GM21447 (cell line): ENCODE measurements around the gene TNFRSF8.
A peak's percentile ranks its signal among the peaks of the same experiment; 100 is the strongest.

Experiments
- ATAC-seq: cut with Tn5 transposase; IDR thresholded peaks from one replicate; pipeline ENCODE4 v1.9.1; 2021; ENCODE audit not compliant: unreplicated experiment

TNFRSF8 gene

DNA sequence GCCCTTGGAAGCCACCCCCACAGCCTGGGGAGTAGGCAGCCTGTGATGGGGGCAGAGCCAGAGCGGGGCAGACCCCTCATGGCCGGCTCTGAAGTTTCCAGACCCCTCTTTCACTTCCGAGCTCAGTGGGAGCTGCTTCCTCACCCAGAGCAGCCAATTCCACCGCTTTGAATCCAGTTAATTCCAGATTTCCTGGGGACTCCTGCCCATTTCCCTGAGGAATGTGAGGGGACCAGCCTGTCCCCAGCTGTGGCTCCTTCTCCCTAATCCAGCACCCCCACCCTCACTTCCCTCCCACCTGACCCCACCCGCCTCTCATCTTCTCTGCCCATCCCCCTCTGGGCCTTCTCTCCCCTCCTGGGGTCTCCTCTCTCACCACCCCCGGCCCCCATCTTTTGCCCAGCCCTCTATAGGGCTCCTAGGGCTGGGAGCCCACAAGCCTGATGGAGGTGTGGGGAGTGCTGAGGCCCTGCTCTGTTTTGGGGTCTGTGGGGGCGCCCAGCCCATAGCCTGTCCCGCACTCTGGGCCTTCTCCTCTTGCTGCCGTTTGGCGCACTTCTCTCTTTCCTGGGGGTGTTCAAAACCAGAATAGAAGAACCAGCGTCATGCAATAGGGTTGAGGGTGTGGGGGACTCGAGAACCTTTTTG lies 77.5 kb downstream of the TNFRSF8 start:
- no peak for ATAC-seq

DNA sequence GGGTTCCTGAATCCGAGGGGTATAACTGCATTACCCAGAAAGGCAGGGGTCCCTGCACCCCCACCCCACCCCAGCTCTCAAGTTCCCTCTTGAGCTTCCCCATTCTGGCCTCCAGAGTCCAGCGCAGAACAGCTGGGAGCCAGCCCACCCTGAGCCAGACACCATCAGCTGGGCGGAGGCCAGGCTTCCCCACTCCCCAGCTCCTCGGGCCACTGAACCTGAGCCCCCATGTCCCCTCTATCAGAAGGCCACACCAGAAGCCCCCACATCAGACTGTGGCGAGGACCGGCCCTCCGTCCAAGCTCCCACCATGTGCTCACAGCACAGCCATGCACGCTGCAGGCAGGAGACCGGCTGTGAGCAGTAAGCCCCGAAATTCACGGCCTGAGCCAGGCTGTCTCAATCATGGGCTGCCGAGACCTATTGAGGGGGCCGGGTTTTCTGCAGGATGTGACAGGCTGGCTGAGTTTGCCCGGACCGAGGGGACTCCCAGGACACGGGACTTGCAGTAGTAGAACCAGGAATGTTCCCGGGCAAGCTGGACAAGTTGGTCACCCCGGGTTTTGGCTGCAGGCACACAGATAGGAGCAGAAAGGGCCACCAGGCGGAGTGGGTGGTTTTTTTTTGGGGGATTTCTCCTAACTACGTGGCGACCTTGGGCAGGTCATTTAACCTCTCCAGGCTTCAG lies 78.2 kb downstream of the TNFRSF8 start:
- ATAC-seq, result no peak

DNA sequence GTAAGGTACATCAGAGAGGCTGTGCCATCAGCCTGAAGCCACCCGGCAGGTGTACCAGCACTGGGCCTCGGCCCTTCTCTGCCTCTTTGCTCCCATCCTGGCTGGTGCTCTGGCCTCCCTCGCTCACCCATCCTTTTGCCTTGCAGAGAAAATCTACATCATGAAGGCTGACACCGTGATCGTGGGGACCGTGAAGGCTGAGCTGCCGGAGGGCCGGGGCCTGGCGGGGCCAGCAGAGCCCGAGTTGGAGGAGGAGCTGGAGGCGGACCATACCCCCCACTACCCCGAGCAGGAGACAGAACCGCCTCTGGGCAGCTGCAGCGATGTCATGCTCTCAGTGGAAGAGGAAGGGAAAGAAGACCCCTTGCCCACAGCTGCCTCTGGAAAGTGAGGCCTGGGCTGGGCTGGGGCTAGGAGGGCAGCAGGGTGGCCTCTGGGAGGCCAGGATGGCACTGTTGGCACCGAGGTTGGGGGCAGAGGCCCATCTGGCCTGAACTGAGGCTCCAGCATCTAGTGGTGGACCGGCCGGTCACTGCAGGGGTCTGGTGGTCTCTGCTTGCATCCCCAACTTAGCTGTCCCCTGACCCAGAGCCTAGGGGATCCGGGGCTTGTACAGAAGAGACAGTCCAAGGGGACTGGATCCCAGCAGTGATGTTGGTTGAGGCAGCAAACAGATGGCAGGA lies 79.2 kb downstream of the TNFRSF8 start:
- no peak for ATAC-seq

DNA sequence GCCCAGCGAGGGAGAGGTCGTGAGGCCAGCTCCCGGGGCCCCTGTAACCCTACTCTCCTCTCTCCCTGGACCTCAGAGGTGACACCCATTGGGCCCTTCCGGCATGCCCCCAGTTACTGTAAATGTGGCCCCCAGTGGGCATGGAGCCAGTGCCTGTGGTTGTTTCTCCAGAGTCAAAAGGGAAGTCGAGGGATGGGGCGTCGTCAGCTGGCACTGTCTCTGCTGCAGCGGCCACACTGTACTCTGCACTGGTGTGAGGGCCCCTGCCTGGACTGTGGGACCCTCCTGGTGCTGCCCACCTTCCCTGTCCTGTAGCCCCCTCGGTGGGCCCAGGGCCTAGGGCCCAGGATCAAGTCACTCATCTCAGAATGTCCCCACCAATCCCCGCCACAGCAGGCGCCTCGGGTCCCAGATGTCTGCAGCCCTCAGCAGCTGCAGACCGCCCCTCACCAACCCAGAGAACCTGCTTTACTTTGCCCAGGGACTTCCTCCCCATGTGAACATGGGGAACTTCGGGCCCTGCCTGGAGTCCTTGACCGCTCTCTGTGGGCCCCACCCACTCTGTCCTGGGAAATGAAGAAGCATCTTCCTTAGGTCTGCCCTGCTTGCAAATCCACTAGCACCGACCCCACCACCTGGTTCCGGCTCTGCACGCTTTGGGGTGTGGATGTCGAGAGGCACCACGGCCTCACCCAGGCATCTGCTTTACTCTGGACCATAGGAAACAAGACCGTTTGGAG lies 80.0 kb downstream of the TNFRSF8 start:
- no peak for ATAC-seq

DNA sequence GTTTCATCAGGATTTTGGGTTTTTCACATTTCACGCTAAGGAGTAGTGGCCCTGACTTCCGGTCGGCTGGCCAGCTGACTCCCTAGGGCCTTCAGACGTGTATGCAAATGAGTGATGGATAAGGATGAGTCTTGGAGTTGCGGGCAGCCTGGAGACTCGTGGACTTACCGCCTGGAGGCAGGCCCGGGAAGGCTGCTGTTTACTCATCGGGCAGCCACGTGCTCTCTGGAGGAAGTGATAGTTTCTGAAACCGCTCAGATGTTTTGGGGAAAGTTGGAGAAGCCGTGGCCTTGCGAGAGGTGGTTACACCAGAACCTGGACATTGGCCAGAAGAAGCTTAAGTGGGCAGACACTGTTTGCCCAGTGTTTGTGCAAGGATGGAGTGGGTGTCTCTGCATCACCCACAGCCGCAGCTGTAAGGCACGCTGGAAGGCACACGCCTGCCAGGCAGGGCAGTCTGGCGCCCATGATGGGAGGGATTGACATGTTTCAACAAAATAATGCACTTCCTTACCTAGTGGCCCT lies 80.6 kb downstream of the TNFRSF8 start:
- no peak for ATAC-seq

DNA sequence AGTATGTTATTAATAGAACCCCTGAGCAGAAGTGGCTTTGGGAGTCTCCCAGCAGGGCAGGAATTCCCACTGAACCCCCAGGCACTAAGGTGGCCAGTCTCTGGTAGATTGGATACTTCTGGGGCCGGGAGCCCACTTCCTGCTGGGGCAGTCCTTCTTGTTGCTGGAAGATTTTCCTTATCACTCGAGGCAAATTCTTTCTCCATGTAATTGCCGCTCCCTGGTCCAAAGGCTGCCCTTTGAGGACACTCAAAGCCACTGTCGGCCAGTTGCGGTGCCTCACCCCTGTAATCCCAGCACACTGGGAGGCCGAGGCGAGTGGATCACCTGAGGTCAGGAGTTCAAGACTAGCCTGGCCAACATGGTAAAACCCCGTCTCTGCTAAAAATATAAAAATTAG lies 81.1 kb downstream of the TNFRSF8 start:
- ATAC-seq, result no peak

DNA sequence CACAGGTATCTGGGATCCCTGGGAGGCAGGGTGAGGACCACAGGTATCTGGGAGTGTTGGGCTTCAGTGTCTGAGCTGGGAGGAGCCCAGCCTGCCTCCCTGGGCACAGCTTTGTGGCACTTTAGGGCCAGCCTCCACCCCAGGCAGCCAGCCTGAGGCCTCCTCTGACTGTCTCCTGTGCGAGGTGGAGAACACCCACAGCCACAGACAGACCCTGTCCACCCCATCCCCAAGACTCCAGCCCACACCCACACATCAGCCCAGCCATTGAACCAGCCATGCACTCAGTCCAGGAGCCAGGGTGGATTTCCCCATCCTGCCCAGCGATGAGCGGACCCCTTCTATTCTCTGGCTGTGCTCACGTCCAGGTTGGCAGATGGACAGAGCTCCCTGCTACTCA lies 81.9 kb downstream of the TNFRSF8 start:
- no peak for ATAC-seq

DNA sequence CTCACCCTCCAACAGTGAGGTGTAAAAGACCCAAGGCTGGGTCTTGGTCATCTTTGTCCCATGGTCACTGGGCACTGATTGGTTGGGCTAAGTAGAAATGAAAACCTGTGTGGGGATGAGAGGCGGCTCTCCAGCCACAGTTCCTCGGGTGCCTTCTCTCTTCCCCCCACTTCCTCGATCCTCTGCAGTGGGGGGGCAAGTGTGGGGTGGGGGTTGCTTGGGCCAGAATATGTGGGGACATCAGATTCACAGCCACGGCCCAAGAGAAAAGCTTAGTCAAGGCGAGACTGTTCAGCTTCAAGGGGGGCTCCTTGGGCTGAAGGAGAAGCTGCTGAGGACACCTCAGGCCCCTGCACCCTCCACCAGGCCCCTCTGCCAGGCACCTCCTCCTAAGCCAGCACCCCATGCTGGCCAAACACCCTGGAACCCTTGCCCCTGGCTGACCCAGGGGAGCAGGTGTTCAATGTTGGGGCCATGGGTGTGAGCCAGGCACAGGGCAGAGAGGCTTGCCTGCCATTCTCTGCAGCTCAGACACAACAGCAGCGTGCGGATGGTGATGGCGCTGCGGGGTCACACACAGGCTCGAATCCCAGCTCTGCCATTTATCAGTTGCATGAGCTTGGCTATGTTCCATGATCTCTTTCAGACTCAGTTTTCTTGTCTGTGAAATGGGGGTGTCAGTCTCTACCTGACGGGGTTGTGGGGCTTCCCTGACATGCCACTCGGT lies 82.7 kb downstream of the TNFRSF8 start:
- ATAC-seq, result no peak

DNA sequence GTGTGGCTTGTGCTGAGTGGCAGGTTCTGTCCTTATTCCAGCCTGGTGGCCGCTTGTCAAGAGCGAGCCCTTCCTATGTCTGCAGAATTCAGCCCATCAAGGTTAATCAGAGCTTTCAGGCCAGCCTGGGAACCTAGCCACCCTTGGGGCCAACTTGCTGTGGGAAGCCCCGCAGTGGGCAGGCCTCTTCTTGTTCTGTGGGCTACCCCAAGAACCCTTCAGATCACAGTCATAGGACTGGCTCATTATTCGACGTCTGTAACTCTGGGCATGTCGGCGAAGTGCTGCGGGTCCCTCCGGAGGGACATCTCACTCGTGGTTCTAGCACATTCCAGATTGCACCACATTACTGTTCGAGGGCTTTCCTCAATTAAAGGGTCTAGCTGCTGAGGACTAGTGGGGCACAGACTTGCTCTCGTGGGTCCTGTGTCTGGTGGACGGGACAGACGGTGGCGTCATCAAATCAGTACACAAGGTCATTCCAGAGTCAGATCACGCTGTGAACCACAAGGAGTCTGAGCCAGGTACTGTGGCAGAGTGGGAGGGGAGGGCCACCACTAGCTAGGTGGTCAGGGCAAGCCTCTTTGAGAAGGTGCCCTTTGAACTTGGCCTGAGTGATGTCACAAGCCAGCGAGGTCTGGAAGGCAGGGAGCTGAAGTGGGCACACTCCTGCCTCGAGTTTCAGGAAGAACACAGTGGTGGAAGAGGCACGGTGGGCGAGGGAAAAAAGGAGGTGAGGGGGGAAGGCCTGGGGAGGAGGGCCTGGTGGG lies 83.4 kb downstream of the TNFRSF8 start:
- no peak for ATAC-seq

DNA sequence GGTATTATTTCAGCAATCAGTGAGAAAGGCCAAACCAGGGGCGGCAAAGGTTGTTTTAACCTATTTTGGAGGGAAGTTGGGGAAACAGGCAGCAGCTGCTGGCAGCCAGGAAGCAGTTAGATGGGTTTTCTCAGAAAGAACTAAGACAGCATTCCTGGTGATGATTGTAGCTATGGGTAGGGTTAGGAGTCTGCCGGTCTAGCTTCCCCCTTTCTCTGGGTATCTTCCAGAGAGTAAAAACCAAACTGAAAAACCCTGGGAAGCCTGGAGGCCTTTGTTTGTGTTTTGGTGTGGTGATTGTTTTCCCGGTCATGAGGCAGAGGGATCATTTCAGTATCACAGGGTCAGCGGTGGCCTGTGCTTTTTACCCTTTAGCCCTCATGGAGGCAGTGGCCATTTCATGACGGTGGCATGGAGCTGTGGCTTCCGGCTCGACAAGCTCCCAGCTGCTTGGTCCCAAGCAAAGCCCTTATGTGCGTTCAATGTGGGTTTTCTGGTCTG lies 84.1 kb downstream of the TNFRSF8 start:
- no peak for ATAC-seq

DNA sequence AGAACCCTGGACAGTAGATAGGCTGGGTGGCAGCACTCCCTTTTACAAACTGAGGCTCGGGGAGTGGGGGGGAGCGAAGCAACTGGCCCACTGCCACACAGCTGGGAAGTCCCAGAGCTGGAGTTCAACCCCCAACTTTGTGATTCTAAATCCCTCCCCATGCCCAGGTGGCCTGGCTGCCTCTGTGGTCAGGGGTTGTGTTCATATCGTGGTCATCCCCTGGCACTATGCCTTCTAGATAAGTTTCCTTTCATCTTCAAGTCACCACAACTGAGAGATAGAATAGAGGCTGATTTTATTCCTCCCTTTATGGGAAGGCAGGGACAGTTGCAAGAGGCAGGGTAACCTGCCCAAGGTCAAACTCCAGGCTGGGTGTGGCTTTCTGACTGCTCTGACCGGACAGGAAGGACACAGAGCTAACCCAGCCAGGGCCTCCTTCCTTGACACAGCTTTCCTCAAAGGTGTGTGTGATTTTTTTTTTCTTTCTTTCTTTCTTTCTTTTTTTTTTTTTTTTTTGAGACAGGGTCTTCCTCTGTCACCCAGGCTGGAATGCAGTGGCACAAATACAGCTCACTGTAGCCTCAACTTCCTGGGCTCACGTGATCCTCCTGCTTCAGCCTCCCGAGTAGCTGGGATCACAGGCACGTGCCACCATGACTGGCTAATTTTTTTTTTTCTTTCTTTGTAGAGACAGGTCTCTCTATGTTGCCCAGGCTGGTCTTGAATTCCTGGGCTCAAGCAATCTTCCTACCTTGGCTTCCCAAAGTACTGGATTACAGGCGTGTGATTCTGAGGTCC lies 85.3 kb downstream of the TNFRSF8 start:
- no peak for ATAC-seq

DNA sequence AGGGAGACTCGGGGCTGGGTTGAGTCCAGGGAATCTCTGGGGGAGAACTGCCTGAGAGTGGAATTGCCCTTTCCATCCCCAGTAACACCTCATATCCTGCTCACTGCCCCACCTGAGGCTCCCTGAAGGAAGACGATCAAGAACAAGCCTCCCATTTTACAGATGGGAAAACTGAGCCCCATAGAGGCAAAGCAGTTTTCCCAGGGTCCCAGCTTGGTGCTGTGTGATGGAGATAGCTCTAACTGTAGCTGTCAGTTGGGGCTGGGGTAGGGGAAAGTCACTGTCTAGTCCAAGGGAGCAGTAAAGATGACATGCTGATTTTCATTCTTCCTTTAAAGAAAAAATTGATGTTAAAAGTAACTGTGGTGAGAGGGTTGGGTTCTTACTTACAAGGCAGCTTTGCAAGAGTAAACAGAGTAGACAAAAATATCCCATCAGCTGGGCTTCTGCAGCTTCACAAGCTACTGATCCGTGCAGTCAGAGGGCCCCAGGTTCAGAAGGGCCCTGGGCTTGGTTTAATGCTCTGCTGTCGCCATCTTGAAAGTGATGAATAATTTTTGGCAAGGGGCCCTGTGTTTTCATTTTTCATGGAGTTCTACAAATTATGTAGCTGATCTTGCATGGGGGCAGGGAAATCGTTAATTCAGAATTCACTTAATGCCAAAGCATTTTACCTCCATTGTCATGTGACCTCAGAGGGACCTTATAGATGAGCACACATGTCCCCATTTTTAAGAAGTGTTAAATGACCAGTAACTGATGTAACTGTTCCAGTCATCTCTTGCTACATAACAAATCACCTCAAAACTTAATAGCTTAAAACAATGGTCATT lies 86.1 kb downstream of the TNFRSF8 start:
- no peak for ATAC-seq

DNA sequence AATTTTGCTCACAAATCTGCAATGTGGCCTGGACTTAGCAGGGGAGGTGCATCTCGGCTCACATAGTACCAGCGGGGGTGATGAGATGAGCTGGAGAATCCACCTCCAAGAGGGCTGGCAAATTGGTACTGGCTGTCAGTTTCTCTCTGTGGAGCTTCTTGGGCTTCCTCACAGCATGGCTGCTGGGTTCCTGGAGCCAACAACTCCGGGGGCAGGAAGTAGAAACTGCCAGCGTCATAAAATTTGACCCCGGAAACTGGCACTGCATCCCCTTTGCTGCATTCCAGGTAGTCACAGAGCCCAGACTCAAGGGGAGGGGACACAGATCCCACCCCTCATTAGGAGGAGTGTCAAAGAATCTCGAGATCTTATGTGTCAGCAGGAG lies 86.7 kb downstream of the TNFRSF8 start:
- ATAC-seq, result no peak

DNA sequence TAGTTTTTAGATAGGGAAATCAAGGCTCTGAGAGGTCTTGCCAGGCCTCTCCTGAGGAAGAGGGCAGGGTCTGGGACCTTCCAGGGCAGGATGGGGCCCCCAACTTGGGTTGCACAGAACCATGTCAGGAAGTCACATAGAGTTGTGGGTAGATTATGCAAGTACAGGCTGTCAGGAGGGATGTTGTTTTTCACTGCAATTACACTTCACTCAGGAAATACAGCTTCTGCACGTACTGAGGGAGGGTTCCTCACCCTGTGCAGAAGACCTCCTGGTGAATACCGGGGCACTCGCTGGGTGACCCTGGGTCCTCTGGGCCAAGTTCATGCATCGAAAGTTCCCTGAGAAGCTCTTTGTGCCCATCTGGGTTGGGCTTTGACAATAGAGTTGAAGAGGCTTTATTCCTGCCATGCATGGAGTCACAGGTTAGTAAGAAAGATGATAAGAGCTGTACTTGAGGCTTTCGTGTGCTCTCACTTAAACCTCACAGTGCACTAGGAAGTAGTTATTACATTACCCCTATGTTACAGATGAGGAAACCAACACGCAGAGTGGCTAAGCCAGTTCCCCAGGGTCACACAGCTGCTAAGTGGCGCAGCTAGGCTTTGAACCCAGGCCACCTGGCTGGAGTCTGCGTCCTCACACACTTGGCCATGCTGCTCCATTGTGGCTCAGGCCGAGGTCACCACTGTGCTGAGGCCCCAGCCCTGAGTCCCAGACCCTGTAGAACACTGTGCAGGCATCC lies 87.5 kb downstream of the TNFRSF8 start:
- ATAC-seq, result no peak

DNA sequence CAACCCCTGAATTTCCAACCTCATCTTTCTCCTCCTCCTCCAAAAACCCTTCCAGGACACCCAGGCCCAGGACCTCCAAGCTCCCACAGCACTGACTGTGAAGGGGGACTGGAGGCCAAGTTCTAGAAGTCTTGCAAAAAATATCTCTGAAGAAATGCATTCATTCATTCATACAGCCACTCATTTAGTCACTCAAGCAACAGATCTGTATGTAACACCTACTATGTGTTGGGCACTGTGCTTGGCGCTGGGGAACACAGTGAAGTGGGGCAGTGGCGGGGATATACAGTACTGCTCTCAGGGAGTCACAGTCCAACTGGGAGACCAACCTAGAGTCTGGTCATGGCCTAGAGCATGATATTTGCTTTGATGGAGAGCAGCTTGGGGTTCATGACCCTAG lies 88.4 kb downstream of the TNFRSF8 start:
- ATAC-seq, result no peak

DNA sequence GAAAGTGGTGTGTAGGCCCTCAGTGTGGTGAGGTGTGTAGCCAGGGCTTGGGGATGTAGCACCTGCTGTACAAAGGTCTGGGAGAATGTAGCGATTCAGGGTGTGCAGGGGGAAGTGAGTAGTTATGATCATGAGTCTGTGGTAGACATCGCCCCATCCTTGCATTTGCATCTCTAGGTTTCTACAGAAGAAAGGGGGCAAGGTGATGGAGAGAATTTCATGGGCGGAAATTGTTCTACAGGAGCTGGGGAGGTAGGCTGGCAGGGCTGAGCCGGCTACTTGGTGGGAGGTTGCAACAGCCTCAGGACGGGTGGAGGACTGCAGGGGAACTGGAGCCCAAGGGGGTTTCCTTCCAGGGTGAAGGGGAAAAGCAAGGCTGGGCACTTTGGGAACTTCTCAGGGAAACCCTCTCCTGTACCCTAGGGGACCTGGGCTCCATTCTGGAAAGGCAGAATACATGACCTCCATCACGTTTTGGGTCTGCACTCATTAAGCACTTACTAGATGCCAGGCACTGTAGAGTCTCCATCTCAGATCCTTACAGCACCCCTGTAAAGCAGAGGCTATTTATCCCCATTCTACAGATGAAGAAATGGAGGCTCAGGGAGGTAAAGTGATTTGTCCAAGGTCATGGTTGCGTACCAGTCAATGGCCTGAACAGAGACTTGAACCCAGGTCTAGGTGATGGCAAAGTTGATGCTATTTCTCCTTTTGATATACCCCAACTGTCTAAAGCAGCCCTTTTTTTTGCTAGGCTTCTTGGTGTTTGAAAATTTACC lies 89.2 kb downstream of the TNFRSF8 start:
- peak; percentile 64 for ATAC-seq
